OCI-LY3 (cell line): ENCODE data around the gene BBS1.

ENCODE experiments used
- H2AFZ ChIP-seq: fragments of 200-600, 300-600 bp; shearing (Covaris generic); 2 replicates; pipeline ENCODE4 v1.6.0; 2014; ENCODE audit warnings: antibody characterized with exemption, low read depth, low read length
- H3K27ac ChIP-seq: fragments of 200-600, 300-600 bp; sonication (generic); 2 replicates; pipeline ENCODE4 v1.5.1; 2014; ENCODE audit warnings: mild to moderate bottlenecking, low read length, moderate library complexity, mixed read lengths
- H3K27me3 ChIP-seq: fragments of 200-600, 300-600 bp; sonication (generic); 2 replicates; pipeline ENCODE4 v1.6.1; 2014; ENCODE audit warnings: low read depth, low read length, mixed read lengths
- H3K36me3 ChIP-seq: fragments of 200-600, 300-600 bp; sonication (generic); replicated peaks from 2 replicates; pipeline ENCODE3; 2014; ENCODE audit warnings: low read depth, low read length, mixed read lengths
- H3K4me1 ChIP-seq: fragments of 300-600, 200-600 bp; sonication (generic); 2 replicates; pipeline ENCODE4 v1.6.1; 2014; ENCODE audit warnings: low read length, mixed read lengths
- H3K4me2 ChIP-seq: fragments of 200-600, 300-600 bp; sonication (generic); 2 replicates; pipeline ENCODE4 v1.6.1; 2014; ENCODE audit warnings: low read length, mixed read lengths
- H3K4me3 ChIP-seq: fragments of 300-600, 200-600 bp; sonication (generic); 2 replicates; pipeline ENCODE4 v1.5.1; 2014; ENCODE audit warnings: antibody characterized with exemption, mild to moderate bottlenecking, low read length, moderate library complexity
- H3K79me2 ChIP-seq: fragments of 300-600, 200-600 bp; shearing (Covaris generic); 2 replicates; pipeline ENCODE4 v1.6.1; 2014; ENCODE audit warnings: mild to moderate bottlenecking, low read length, mixed read lengths
- H3K9ac ChIP-seq: fragments of 300-600, 200-600 bp; shearing (Covaris generic); 2 replicates; pipeline ENCODE4 v1.6.0; 2014; ENCODE audit warnings: mild to moderate bottlenecking, low read length, moderate library complexity
- H3K9me3 ChIP-seq: fragments of 200-600, 300-600 bp; shearing (Covaris generic); 2 replicates; pipeline ENCODE4 v1.6.1; 2014; ENCODE audit warnings: low read length, mixed read lengths; ENCODE audit not compliant: insufficient read depth
- H4K20me1 ChIP-seq: fragments of 200-600, 300-600 bp; sonication (generic); 2 replicates; pipeline ENCODE4 v1.6.1; 2016; ENCODE audit warnings: low read length, mixed read lengths; ENCODE audit not compliant: insufficient read depth
- CTCF ChIP-seq: fragments of 200-600, 300-600 bp; sonication (generic); IDR thresholded peaks from 2 replicates; pipeline ENCODE4 v1.5.1; 2014; ENCODE audit warnings: antibody characterized with exemption, low read length, low read depth
- EZH2phosphoT487 ChIP-seq: fragments of 200-600 bp; shearing (Covaris generic); IDR thresholded peaks from 2 replicates; pipeline ENCODE4 v1.6.1; 2018; ENCODE audit warnings: antibody characterized with exemption, mixed run types, low read depth

BBS1 gene

GRCh38 chr11:66566221-66566620 is 55.8 kb downstream of the BBS1 start:
- Histone ChIP-seq H2AFZ (no peak overlapping the region), H3K4me2 (no peak overlapping the region), H4K20me1 (no peaks in the 10 kb centered on the region), H3K79me2 (no peaks in the 10 kb centered on the region), H3K27ac (no peak overlapping the region), H3K9ac (no peak overlapping the region), H3K4me1 (no peaks in the 10 kb centered on the region), H3K36me3 (no peaks in the 10 kb centered on the region), H3K4me3 (no peak overlapping the region), H3K9me3 (no peaks in the 10 kb centered on the region), H3K27me3 (0 out of 2 replicates have a peak, but pooled peaks cover 5% of the 10 kb centered on the region)
- TF ChIP-seq CTCF, result no peak
- no peak for TF ChIP-seq EZH2phosphoT487

- H3K4me2 ChIP-seq, result no peak overlapping the region
Measured at GRCh38 chr11:66567787-66568123, 57.3 kb downstream of the BBS1 start.

GRCh38 chr11:66568124-66568916 is 57.9 kb downstream of the BBS1 start, which contains the start of gene CTSF:
TSS of gene CTSF (minus strand) at chr11:66568606. CDS start at chr11:66568486, 120 bp downstream.
- H2AFZ ChIP-seq, result no peak within 1 kb of the TSS
- H3K4me2 ChIP-seq, result no peak within 1 kb of the TSS
- no peak within 1 kb of the TSS for H3K4me3 ChIP-seq
- H4K20me1 ChIP-seq, result no peaks in the 10 kb centered on the region
- H3K27me3 ChIP-seq, result 0 out of 2 replicates have a peak, but pooled peaks cover 5% of the 10 kb centered on the region
- no peaks in the 10 kb centered on the region for H3K36me3 ChIP-seq
- TF ChIP-seq EZH2phosphoT487 (no peak), CTCF (no peak)
- no peak within 1 kb of the TSS for H3K27ac ChIP-seq
- no peaks in the 10 kb centered on the region for H3K4me1 ChIP-seq
- H3K79me2 ChIP-seq, result no peaks in the 10 kb centered on the region
- H3K9me3 ChIP-seq, result no peaks in the 10 kb centered on the region
- H3K9ac ChIP-seq, result no peak within 1 kb of the TSS

More at GRCh38 chr11:66567787-66568123, 57.3 kb downstream of the BBS1 start:
- Histone ChIP-seq H3K36me3 (no peaks in the 10 kb centered on the region), H3K9me3 (no peaks in the 10 kb centered on the region), H3K27ac (no peak overlapping the region), H2AFZ (no peak overlapping the region), H3K27me3 (0 out of 2 replicates have a peak, but pooled peaks cover 5% of the 10 kb centered on the region), H3K4me1 (no peaks in the 10 kb centered on the region), H3K4me3 (no peak overlapping the region), H4K20me1 (no peaks in the 10 kb centered on the region), H3K9ac (no peak overlapping the region), H3K79me2 (no peaks in the 10 kb centered on the region)
- TF ChIP-seq CTCF (no peak), EZH2phosphoT487 (no peak)

GRCh38 chr11:66569076-66569475 is 58.6 kb downstream of the BBS1 start:
- Histone ChIP-seq H3K9ac (no peak overlapping the region), H3K4me2 (no peak overlapping the region), H3K4me3 (no peak overlapping the region), H3K36me3 (no peaks in the 10 kb centered on the region), H3K4me1 (no peaks in the 10 kb centered on the region), H3K9me3 (no peaks in the 10 kb centered on the region), H4K20me1 (no peaks in the 10 kb centered on the region), H2AFZ (no peak overlapping the region), H3K27me3 (0 out of 2 replicates have a peak, but pooled peaks cover 5% of the 10 kb centered on the region), H3K79me2 (no peaks in the 10 kb centered on the region), H3K27ac (no peak overlapping the region)
- no peak for TF ChIP-seq EZH2phosphoT487
- TF ChIP-seq CTCF, result no peak
